Large intestine (tissue), 3 donors: Measurements from ENCODE around the gene PRKAG3. TPM values are rescaled to one million over a fixed set of nuclear protein-coding genes. Genes with fewer than 3 reads are reported as not detected.

ENCODE experiments used
- DNase-seq, 2 donors: peaks; one replicate each; pipeline versions ENCODE4 v3.0.0 to v3.0.0-alpha.2; 2013
- H3K27ac ChIP-seq: one replicate; pipeline ENCODE4 v1.5.1; 2013; ENCODE audit warnings: low read length
- H3K27me3 ChIP-seq: 2 replicates; pipeline ENCODE4 v1.6.1; 2013; ENCODE audit warnings: low read length; ENCODE audit not compliant: control insufficient read depth, insufficient read depth
- H3K36me3 ChIP-seq: 2 replicates; pipeline ENCODE4 v1.6.1; 2013; ENCODE audit warnings: low read length; ENCODE audit not compliant: control insufficient read depth, insufficient read depth
- H3K4me1 ChIP-seq: one replicate; pipeline ENCODE4 v1.6.1; 2013; ENCODE audit warnings: low read length; ENCODE audit not compliant: control insufficient read depth, insufficient read depth
- H3K4me3 ChIP-seq: one replicate; pipeline ENCODE4 v1.5.1; 2013; ENCODE audit warnings: low read length
- H3K9me3 ChIP-seq: one replicate; pipeline ENCODE4 v1.6.1; 2013; ENCODE audit warnings: mild to moderate bottlenecking, low read depth, low read length, moderate library complexity; ENCODE audit not compliant: control insufficient read depth
- WGBS: methylation state at CpG from one replicate; pipeline ENCODE4 v1.1.5; 2013; ENCODE audit warnings: low lambda C conversion rate; ENCODE audit not compliant: insufficient coverage; 5-methylcytosine and 5-hydroxymethylcytosine counted together
- polyA plus RNA-seq: library from polyadenylated mRNA; unstranded; fragments of 120-200 nt; gene quantifications from one replicate; pipeline ENCODE4 v1.2.1, GENCODE V29; 2013

The PRKAG3 gene
- polyA plus RNA-seq, 1 donor, result 0.07 TPM

DNA sequence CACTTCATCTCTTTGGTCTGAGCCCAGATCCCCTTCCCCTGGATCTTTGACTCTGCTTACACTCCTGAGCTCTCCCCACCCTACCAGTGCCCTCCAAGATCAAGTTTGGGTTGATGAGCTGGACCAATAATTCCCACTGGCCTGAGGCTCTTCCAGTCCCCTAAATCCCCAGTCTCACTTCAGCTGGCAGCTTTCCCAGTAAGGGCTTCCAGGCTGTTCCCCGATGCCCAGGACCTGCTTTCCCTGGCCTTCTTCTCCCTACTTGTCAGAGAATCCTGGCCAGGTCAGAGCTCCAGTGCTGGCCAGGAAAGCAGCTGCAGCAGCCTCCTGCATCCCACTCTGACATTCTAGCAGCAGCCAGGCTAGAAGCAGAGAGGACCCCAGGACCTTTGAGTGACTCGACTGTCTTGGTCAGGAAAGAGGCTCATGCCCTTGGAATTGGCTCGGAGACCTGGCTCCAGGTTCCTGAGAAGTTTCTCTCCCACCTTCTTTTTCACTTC, 31.5 kb upstream of the PRKAG3 start:
- H3K9me3 ChIP-seq, result peaks cover 4% of the 10 kb centered on the region
- peaks cover 6% of the 10 kb centered on the region for H3K4me1 ChIP-seq
- H3K36me3 ChIP-seq, result no peaks in the 10 kb centered on the region
- H3K27me3 ChIP-seq, result peaks cover 87% of the 10 kb centered on the region
- DNase-seq, result no peak
- WGBS, result no CpG with 5 or more reads among the region's 3 CpGs
- H3K27ac ChIP-seq, result no peak overlapping the region
- H3K4me3 ChIP-seq, result no peak overlapping the region

DNA sequence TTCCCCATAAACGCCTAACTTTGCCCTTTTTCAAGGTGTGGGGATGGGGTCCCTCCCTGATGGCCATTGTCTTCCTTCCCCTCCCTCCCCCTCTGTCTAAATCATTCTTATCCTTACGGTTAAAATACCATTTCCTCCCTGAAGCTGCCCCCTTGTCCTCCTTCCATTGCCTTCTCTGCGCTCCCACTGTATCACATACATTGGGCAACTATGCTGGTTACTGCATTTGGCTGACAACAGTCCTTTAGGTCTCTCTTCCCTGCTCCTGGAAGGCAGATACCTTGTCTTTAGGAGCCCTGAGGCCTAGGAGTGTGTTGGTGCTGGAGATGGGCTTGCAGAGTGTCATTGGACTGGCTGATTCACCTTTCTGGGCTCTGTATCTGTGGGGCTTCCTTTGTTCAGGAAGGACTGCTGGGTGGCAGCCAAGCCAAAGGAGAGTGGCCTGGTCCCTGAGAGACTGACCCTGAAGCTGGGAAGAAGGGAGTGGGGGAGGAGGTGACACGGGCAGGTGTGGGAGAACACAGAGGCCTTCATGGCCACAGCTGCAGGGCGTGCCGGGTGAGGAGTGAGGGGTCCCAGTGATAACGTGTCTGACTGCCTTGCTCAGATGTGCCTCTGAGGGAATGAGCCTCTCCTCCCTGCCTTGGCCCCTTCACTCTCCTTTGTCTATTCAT, 30.2 kb upstream of the PRKAG3 start:
- peaks cover 86% of the 10 kb centered on the region for H3K27me3 ChIP-seq
- WGBS, result no CpG with 5 or more reads among the region's 7 CpGs
- no peak overlapping the region for H3K27ac ChIP-seq
- H3K4me1 ChIP-seq, result peaks cover 6% of the 10 kb centered on the region
- DNase-seq, result no peak
- peaks cover 4% of the 10 kb centered on the region for H3K9me3 ChIP-seq
- H3K36me3 ChIP-seq, result no peaks in the 10 kb centered on the region
- H3K4me3 ChIP-seq, result no peak overlapping the region

GRCh38 chr2:218860950-218861381, 29.4 kb upstream of the PRKAG3 start:
- peaks cover 4% of the 10 kb centered on the region for H3K9me3 ChIP-seq
- WGBS, result no CpG with 5 or more reads among the region's 21 CpGs
- no peak overlapping the region for H3K27ac ChIP-seq
- H3K27me3 ChIP-seq, result peaks cover 86% of the 10 kb centered on the region
- peaks cover 6% of the 10 kb centered on the region for H3K4me1 ChIP-seq
- H3K4me3 ChIP-seq, result no peak overlapping the region
- DNase-seq, result peak in 1 of 2 donors; percentile 53
- no peaks in the 10 kb centered on the region for H3K36me3 ChIP-seq

DNA sequence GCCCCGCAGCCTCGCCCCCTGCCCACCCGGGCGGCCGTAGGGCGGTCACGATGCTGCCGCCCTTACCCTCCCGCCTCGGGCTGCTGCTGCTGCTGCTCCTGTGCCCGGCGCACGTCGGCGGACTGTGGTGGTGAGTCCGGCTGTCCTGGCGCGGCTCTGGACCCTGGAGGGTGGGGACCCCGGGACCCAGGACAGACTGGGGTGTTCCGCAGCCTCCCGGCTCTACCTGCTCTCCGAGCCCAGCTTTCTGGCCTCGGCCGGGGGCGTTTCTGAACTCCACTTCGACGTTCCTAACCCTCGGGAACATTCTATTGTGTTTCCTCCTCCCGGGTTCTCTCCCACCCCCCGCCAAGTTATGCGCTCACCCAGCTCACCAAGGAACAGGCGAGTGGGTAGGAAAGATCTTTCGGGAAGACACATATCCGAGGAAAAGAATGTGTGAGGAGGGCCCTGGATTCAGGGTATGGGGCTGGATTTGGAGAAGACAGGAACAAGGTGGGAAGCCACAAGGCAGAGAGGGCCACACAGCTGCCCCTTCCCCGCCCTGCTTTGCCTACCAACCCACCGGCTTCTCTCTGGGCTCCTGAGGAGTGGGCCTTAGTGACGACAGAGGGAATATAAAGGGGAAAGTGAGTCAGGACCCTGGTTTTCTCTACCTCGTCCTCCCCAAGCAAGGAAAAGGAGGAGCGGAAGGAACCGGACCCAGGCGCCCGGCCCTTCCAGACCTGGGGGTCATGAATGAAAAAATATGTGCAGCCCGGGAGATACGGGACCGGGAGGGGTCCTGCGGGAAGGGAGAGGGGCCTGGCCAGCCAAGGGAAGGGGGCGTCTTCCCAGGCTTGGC, 28.6 kb upstream of the PRKAG3 start:
- no peak for DNase-seq
- WGBS, result no CpG with 5 or more reads among the region's 47 CpGs
- Histone ChIP-seq H3K36me3 (no peaks in the 10 kb centered on the region), H3K27me3 (peaks cover 89% of the 10 kb centered on the region), H3K9me3 (peaks cover 4% of the 10 kb centered on the region), H3K4me3 (no peak overlapping the region), H3K27ac (no peak overlapping the region), H3K4me1 (peaks cover 6% of the 10 kb centered on the region)

GRCh38 chr2:218859556-218859987, 28.0 kb upstream of the PRKAG3 start, which contains the start of gene WNT6:
TSS of gene WNT6 (plus strand) at chr2:218859805. CDS start at chr2:218860038, 233 bp downstream.
- Histone ChIP-seq H3K27me3 (peaks cover 91% of the 10 kb centered on the region), H3K36me3 (no peaks in the 10 kb centered on the region), H3K9me3 (peaks cover 4% of the 10 kb centered on the region), H3K27ac (no peak within 1 kb of the TSS), H3K4me3 (no peak within 1 kb of the TSS), H3K4me1 (peaks cover 6% of the 10 kb centered on the region)
- DNase-seq, result no peak
- no CpG with 5 or more reads among the region's 64 CpGs for WGBS

GRCh38 chr2:218858671-218859555, 27.3 kb upstream of the PRKAG3 start:
- peaks cover 92% of the 10 kb centered on the region for H3K27me3 ChIP-seq

DNA sequence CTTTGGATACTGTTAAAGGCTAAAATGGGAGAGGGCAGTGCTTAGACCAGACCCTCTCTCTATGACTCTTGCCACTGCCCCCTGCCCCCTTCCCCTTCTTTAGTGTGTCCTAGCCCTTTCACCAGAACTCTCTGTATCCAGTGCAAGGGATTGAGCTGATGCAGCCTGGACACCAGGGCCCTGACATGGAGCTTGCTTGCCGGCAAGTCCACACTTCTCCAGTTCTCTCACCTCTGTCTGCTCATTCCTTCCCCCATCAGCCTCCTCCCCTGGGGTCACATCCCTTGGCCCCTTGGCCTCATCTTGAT, 26.5 kb upstream of the PRKAG3 start:
- peaks cover 94% of the 10 kb centered on the region for H3K27me3 ChIP-seq
- H3K27ac ChIP-seq, result no peak overlapping the region
- H3K9me3 ChIP-seq, result peaks cover 4% of the 10 kb centered on the region
- H3K4me3 ChIP-seq, result no peak overlapping the region
- no CpG with 5 or more reads among the region's 1 CpG for whole genome bisulfite sequencing
- H3K36me3 ChIP-seq, result no peaks in the 10 kb centered on the region
- H3K4me1 ChIP-seq, result peaks cover 6% of the 10 kb centered on the region
- no peak for DNase-seq

More at GRCh38 chr2:218858671-218859555, 27.3 kb upstream of the PRKAG3 start:
- Histone ChIP-seq H3K27ac (no peak overlapping the region), H3K36me3 (no peaks in the 10 kb centered on the region), H3K4me1 (peaks cover 6% of the 10 kb centered on the region), H3K4me3 (no peak overlapping the region), H3K9me3 (peaks cover 4% of the 10 kb centered on the region)
- WGBS, result 0% methylated on average over 1 of the region's 51 CpGs
- no peak for DNase-seq

- DNase-seq, result no peak
- Histone ChIP-seq H3K36me3 (no peaks in the 10 kb centered on the region), H3K4me3 (no peak overlapping the region), H3K27ac (no peak overlapping the region), H3K9me3 (peaks cover 4% of the 10 kb centered on the region), H3K27me3 (peaks cover 94% of the 10 kb centered on the region), H3K4me1 (peaks cover 6% of the 10 kb centered on the region)
- no CpG with 5 or more reads among the region's 10 CpGs for WGBS
These were observed 26.0 kb upstream of the PRKAG3 start for GRCh38 chr2:218857371-218858137.

- Histone ChIP-seq H3K9me3 (peaks cover 4% of the 10 kb centered on the region), H3K4me3 (no peak overlapping the region), H3K36me3 (no peaks in the 10 kb centered on the region), H3K27ac (no peak overlapping the region), H3K4me1 (peaks cover 6% of the 10 kb centered on the region), H3K27me3 (peaks cover 90% of the 10 kb centered on the region)
- no peak for DNase-seq
- WGBS, result no CpG with 5 or more reads among the region's 1 CpG
These were observed 25.3 kb upstream of the PRKAG3 start for GRCh38 chr2:218856896-218857243.
